Neural cell (in vitro differentiated cells): ENCODE data around the gene HDDC3.

ENCODE experiments used
- CTCF ChIP-seq: fragments of 450-650 bp; IDR thresholded peaks from 2 replicates; pipeline ENCODE4 v1.5.1; 2014; ENCODE audit warnings: antibody characterized with exemption, mild to moderate bottlenecking, moderate library complexity; ENCODE audit not compliant: poor library complexity, severe bottlenecking
- POLR2AphosphoS5 ChIP-seq: IDR thresholded peaks from 2 replicates; pipeline ENCODE4 v1.6.1; 2012

DNA sequence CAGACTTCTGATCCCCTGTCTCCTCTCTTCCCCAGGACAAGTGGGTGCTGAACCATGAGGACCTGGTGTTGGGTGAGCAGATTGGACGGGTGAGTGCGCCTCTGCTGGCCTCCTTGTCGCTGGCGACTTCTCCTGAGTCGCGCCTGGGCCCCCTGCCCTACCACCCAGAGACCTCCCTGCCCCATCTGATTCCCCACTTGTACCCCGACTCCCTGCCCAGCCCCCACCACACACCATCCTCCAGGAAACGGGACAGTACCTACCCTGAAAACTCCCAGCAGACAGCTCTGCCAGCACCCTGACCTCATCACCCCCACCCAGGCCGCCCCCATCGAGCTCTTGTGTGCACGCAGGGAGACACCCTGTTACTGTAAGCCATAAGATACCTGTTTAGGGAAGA is 40.3 kb downstream of the HDDC3 start:
- no peak for TF ChIP-seq CTCF
- no peak for TF ChIP-seq POLR2AphosphoS5
